Vein endothelial cell (primary cell): Measurements from ENCODE around the gene ATG2A. TPM values are rescaled to one million over a fixed set of nuclear protein-coding genes. Genes with fewer than 3 reads are reported as not detected.

Experiments used
- small RNA-seq: library from RNA; depleted of rRNA; stranded (forward); fragments of <200 nt; gene quantifications from one replicate; pipeline ENCODE3, GENCODE V24; 2012
- total RNA-seq: library from RNA; depleted of rRNA; stranded (reverse); fragments of >200 nt; gene quantifications from 2 replicates; pipeline ENCODE4 v1.2.3, GENCODE V29; 2012

The ATG2A gene
- 19.1 and 19.3 TPM in 2 replicates for total RNA-seq

GRCh38 chr11:64916775-64917662 is at the start of gene ATG2A:
Gene ATG2A (minus strand): TSS chr11:64917209. CDS start chr11:64917135, 74 bp downstream.

GRCh38 chr11:64935359-64936081 is 18.5 kb upstream of the ATG2A start, which contains the start of gene GPHA2:
Gene GPHA2 (minus strand): TSS chr11:64935893. CDS start chr11:64935460, 433 bp downstream.

GRCh38 chr11:64923944-64924909 is 7.2 kb upstream of the ATG2A start, which contains the start of gene PPP2R5B:
Gene PPP2R5B (plus strand): TSS chr11:64924689. CDS start chr11:64925735, 1,046 bp downstream.

GRCh38 chr11:64878494-64879243 is 38.3 kb downstream of the ATG2A start, which contains the start of gene EHD1:
Gene EHD1 (minus strand): TSS chr11:64878621. CDS start chr11:64878464, 157 bp downstream.

Small RNAs within 50 kb of the gene (small RNA-seq; reads per million reads assigned to genes)
- gene MIR6749 (not detected), gene MIR6750 (not detected)

Other genes starting within 250 kb of the ATG2A start
- gene NRXN2, start 194.0 kb downstream of the ATG2A start, total RNA-seq: not detected in 2 replicates
- 0.98 and 1.1 TPM in 2 replicates for gene RASGRP2, start 173.1 kb downstream of the ATG2A start, total RNA-seq
- 0.19 and 0.33 TPM in 2 replicates for gene PYGM, start 157.2 kb downstream of the ATG2A start, total RNA-seq
- gene SF1, start 138.7 kb downstream of the ATG2A start, total RNA-seq: 143 and 146 TPM in 2 replicates
- 43.7 and 66.3 TPM in 2 replicates for gene MAP4K2, start 114.0 kb downstream of the ATG2A start, total RNA-seq
- gene MEN1, start 106.7 kb downstream of the ATG2A start, total RNA-seq: 21.7 and 26.5 TPM in 2 replicates
- 0.33 and 0.38 TPM in 2 replicates for gene CDC42BPG, start 72.6 kb downstream of the ATG2A start, total RNA-seq
- gene EHD1, start 38.6 kb downstream of the ATG2A start, total RNA-seq: 97.7 and 129 TPM in 2 replicates
- gene PPP2R5B, start 7.5 kb upstream of the ATG2A start, total RNA-seq: 10.8 and 12.4 TPM in 2 replicates
- gene GPHA2, start 18.7 kb upstream of the ATG2A start, total RNA-seq: not detected in 2 replicates
- not detected in 2 replicates for gene MAJIN, start 54.9 kb upstream of the ATG2A start, total RNA-seq
- gene BATF2, start 79.8 kb upstream of the ATG2A start, total RNA-seq: 0.38 and 0.98 TPM in 2 replicates
- gene ARL2, start 97.0 kb upstream of the ATG2A start, total RNA-seq: 97.8 and 115 TPM in 2 replicates
- gene SNX15, start 110.2 kb upstream of the ATG2A start, total RNA-seq: 11.4 and 13.7 TPM in 2 replicates
- gene SAC3D1, start 124.0 kb upstream of the ATG2A start, total RNA-seq: 9.3 and 12.4 TPM in 2 replicates
- gene NAALADL1, start 141.3 kb upstream of the ATG2A start, total RNA-seq: 5.5 and 7.2 TPM in 2 replicates
- 9.5 and 15.1 TPM in 2 replicates for gene CDCA5, start 166.8 kb upstream of the ATG2A start, total RNA-seq
- gene ZFPL1, start 167.0 kb upstream of the ATG2A start, total RNA-seq: 39.3 and 45.1 TPM in 2 replicates
- 204 and 261 TPM in 2 replicates for gene VPS51, start 179.0 kb upstream of the ATG2A start, total RNA-seq
- gene TM7SF2, start 194.7 kb upstream of the ATG2A start, total RNA-seq: 16.9 and 20.6 TPM in 2 replicates
- gene ZNHIT2, start 200.5 kb upstream of the ATG2A start, total RNA-seq: 8.0 and 11.4 TPM in 2 replicates
- 163 and 171 TPM in 2 replicates for gene FAU, start 204.9 kb upstream of the ATG2A start, total RNA-seq
- gene MRPL49, start 205.1 kb upstream of the ATG2A start, total RNA-seq: 54.5 and 58.6 TPM in 2 replicates
- gene SYVN1, start 217.3 kb upstream of the ATG2A start, total RNA-seq: 9.8 and 21.8 TPM in 2 replicates